Neural progenitor cell (in vitro differentiated cells): Measurements from ENCODE around the gene GPR135. TPM values are rescaled to one million over a fixed set of nuclear protein-coding genes. Genes with fewer than 3 reads are reported as not detected.

Experiments
- DNase-seq: peaks from one replicate; pipeline ENCODE4 v3.0.0-alpha.2; 2016; ENCODE audit warnings: low spot score
- H2AFZ ChIP-seq: fragments of 200-600 bp; sonication (generic); replicated peaks from 2 replicates; pipeline ENCODE4 v1.6.1; 2016; ENCODE audit warnings: antibody characterized with exemption
- H3F3A ChIP-seq: fragments of 200-600 bp; sonication (generic); 2 replicates; pipeline ENCODE4 v1.6.1; 2016; ENCODE audit warnings: antibody characterized with exemption, low read depth
- H3K27ac ChIP-seq: fragments of 200-600 bp; sonication (generic); 2 replicates; pipeline ENCODE4 v1.5.1; 2016; ENCODE audit warnings: mild to moderate bottlenecking
- H3K27me3 ChIP-seq: fragments of 200-600 bp; sonication (generic); 2 replicates; pipeline ENCODE4 v1.6.1; 2016; ENCODE audit warnings: mild to moderate bottlenecking, moderate library complexity
- H3K36me3 ChIP-seq: fragments of 200-600 bp; sonication (generic); 2 replicates; pipeline ENCODE4 v1.5.1; 2016
- H3K4me1 ChIP-seq: fragments of 200-600 bp; sonication (generic); 2 replicates; pipeline ENCODE4 v1.6.1; 2016; ENCODE audit warnings: mixed run types
- H3K4me2 ChIP-seq: fragments of 200-600 bp; sonication (generic); 2 replicates; pipeline ENCODE4 v1.6.1; 2016
- H3K4me3 ChIP-seq: fragments of 200-600 bp; sonication (generic); 2 replicates; pipeline ENCODE4 v1.5.1; 2016
- H3K79me2 ChIP-seq: fragments of 200-600 bp; sonication (generic); 2 replicates; pipeline ENCODE4 v1.6.1; 2016; ENCODE audit warnings: low read depth
- H3K9ac ChIP-seq: fragments of 200-600 bp; sonication (generic); 2 replicates; pipeline ENCODE4 v1.6.1; 2016
- H3K9me3 ChIP-seq: fragments of 200-600 bp; sonication (generic); 2 replicates; pipeline ENCODE4 v1.5.1; 2016; ENCODE audit warnings: low read depth
- H4K20me1 ChIP-seq: fragments of 200-600 bp; sonication (generic); 2 replicates; pipeline ENCODE4 v1.6.1; 2016; ENCODE audit warnings: low read depth
- H3K27ac Mint-ChIP-seq: 3 replicates; pipeline ENCODE4 v1.8.0; 2021; ENCODE audit warnings: mixed read lengths
- H3K27me3 Mint-ChIP-seq: 2 replicates; pipeline ENCODE4 v1.8.0; 2022; ENCODE audit warnings: low read depth, mild to moderate bottlenecking, inconsistent platforms, moderate library complexity, mixed read lengths; ENCODE audit not compliant: insufficient read depth
- H3K36me3 Mint-ChIP-seq: 3 replicates; pipeline ENCODE4 v1.8.0; 2021; ENCODE audit warnings: mixed read lengths
- H3K4me1 Mint-ChIP-seq: 3 replicates; pipeline ENCODE4 v1.8.0; 2021; ENCODE audit warnings: mixed read lengths
- H3K4me3 Mint-ChIP-seq: 3 replicates; pipeline ENCODE4 v1.8.0; 2021; ENCODE audit warnings: mild to moderate bottlenecking, moderate library complexity, mixed read lengths
- H3K9me3 Mint-ChIP-seq: 3 replicates; pipeline ENCODE4 v1.8.0; 2020; ENCODE audit warnings: mixed read lengths
- EZH2 ChIP-seq: fragments of 200-600 bp; sonication (generic); IDR thresholded peaks from 2 replicates; pipeline ENCODE4 v1.6.1; 2017; ENCODE audit warnings: antibody characterized with exemption, mild to moderate bottlenecking, moderate library complexity
- EZH2phosphoT487 ChIP-seq: fragments of 200-600 bp; sonication (generic); IDR thresholded peaks from 2 replicates; pipeline ENCODE4 v1.6.1; 2017; ENCODE audit warnings: antibody characterized with exemption
- total RNA-seq: library from RNA; depleted of rRNA; stranded (reverse); fragments of >200 nt; gene quantifications from 2 replicates; pipeline ENCODE4 v1.2.3, GENCODE V29; 2015; ENCODE audit warnings: low replicate concordance
- TF ChIP-seq, protein P1 (sequence below): fragments of 200-600 bp; sonication (generic); IDR thresholded peaks from 2 replicates; pipeline ENCODE4 v1.5.1; 2017; ENCODE audit warnings: antibody characterized with exemption, mild to moderate bottlenecking

GPR135 gene
- total RNA-seq, 1 donor from 2014 or later = 3.1 TPM

DNA sequence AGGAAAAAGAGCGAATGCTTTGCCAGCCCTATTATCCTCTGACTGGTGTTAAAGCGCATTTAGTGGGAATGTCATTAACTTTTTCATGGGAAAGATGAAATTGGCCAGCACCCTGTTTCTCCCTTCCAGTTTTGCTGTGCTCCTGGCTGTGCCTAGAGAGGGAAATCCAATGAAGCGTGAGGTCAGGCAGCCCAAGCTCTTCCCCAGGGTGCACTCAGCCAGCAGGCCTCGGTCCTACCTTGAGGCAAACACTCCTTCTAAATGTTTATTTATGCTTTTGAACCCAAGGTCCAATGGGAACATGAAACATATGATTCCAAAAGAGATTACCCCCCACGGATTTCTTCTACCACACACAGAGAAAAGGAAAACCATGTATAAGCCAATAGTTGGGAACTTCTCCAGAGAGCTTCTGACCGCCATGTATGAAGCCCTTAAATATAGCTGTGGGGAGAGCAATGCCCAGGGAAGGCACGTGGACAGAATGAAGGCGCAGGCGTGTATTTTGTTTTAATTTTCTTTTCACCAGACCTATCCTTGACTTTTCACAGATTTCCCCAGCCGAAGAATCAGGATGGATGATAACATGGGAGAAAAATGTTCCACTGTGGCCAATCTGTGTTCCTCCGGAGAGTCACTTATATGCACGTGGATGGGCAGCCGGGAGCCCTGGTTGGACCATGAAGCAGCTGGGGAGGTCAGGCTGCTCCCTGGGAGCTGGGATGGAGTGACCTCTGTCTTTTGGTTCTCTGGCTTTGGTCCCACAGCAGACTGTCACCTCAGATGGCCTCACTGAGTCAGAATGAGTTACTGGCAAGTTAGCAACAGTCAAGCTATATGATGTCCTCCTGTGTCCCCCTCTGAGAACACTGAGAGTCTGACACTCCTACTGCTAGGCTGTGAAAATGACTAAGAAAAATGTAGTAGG lies 37.3 kb downstream of the GPR135 start:
- no peak for DNase-seq
- Histone ChIP-seq H3K36me3 (no peaks in the 10 kb centered on the region), H3K27me3 (no peaks in the 10 kb centered on the region), H3K79me2 (no peaks in the 10 kb centered on the region), H4K20me1 (no peaks in the 10 kb centered on the region), H3K9me3 (no peaks in the 10 kb centered on the region), H2AFZ (no peak overlapping the region), H3K4me2 (no peak overlapping the region), H3K9ac (no peak overlapping the region), H3F3A (no peaks in the 10 kb centered on the region), H3K4me1 (peaks cover 7% of the 10 kb centered on the region), H3K27ac (no peak overlapping the region), H3K4me3 (no peak overlapping the region)
- Mint-ChIP-seq H3K4me3 (no peak overlapping the region), H3K36me3 (peaks cover 2% of the 10 kb centered on the region), H3K27me3 (peaks cover 2% of the 10 kb centered on the region), H3K27ac (no peak overlapping the region), H3K9me3 (no peaks in the 10 kb centered on the region), H3K4me1 (peaks cover 4% of the 10 kb centered on the region)
- TF ChIP-seq EZH2 (no peak), EZH2phosphoT487 (no peak)
- TF ChIP-seq, protein P1, sequence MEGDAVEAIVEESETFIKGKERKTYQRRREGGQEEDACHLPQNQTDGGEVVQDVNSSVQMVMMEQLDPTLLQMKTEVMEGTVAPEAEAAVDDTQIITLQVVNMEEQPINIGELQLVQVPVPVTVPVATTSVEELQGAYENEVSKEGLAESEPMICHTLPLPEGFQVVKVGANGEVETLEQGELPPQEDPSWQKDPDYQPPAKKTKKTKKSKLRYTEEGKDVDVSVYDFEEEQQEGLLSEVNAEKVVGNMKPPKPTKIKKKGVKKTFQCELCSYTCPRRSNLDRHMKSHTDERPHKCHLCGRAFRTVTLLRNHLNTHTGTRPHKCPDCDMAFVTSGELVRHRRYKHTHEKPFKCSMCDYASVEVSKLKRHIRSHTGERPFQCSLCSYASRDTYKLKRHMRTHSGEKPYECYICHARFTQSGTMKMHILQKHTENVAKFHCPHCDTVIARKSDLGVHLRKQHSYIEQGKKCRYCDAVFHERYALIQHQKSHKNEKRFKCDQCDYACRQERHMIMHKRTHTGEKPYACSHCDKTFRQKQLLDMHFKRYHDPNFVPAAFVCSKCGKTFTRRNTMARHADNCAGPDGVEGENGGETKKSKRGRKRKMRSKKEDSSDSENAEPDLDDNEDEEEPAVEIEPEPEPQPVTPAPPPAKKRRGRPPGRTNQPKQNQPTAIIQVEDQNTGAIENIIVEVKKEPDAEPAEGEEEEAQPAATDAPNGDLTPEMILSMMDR = no peak

DNA sequence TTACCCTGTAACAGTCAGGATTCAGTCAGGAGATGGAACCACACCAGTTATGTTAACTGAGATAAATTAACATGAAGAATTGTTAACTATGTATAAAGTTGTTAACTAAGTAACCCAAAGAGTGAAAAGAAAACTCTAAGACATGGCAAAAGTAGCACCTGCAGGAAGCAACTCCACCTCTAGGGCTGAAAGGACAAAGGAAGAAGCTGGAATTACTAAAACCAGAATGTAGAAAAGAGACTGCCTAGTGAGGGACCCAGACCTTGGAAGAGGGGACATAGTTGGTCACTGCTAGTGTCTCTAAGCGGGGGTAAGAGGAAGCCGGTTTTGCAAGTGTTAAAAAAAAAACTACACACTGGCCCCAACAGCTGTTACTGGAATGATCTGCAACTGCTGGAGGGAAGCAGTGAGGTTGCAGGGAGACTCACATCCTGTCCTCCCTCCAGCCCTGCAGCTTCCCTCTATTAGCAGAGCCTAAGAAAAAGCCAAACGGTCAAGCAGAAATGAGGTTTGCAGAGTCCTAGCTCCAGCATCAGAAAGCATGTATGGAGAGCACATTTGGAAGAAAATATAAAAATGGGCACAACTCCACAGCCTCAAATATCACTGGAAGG lies 39.8 kb downstream of the GPR135 start:
- H3K27ac Mint-ChIP-seq = no peak overlapping the region
- TF ChIP-seq, protein P1 = no peak
- TF ChIP-seq EZH2phosphoT487 (no peak), EZH2 (no peak)
- Histone ChIP-seq H3K4me3 (no peak overlapping the region), H3K36me3 (no peaks in the 10 kb centered on the region), H3K27me3 (no peaks in the 10 kb centered on the region), H3K79me2 (no peaks in the 10 kb centered on the region), H3F3A (no peaks in the 10 kb centered on the region), H3K27ac (no peak overlapping the region), H3K4me2 (no peak overlapping the region), H4K20me1 (no peaks in the 10 kb centered on the region), H2AFZ (no peak overlapping the region), H3K9me3 (no peaks in the 10 kb centered on the region), H3K9ac (no peak overlapping the region), H3K4me1 (peaks cover 7% of the 10 kb centered on the region)
- DNase-seq = no peak
- no peaks in the 10 kb centered on the region for H3K36me3 Mint-ChIP-seq
- no peak overlapping the region for H3K4me3 Mint-ChIP-seq
- peaks cover 4% of the 10 kb centered on the region for H3K4me1 Mint-ChIP-seq
- H3K27me3 Mint-ChIP-seq = peaks cover 2% of the 10 kb centered on the region
- no peaks in the 10 kb centered on the region for H3K9me3 Mint-ChIP-seq

DNA sequence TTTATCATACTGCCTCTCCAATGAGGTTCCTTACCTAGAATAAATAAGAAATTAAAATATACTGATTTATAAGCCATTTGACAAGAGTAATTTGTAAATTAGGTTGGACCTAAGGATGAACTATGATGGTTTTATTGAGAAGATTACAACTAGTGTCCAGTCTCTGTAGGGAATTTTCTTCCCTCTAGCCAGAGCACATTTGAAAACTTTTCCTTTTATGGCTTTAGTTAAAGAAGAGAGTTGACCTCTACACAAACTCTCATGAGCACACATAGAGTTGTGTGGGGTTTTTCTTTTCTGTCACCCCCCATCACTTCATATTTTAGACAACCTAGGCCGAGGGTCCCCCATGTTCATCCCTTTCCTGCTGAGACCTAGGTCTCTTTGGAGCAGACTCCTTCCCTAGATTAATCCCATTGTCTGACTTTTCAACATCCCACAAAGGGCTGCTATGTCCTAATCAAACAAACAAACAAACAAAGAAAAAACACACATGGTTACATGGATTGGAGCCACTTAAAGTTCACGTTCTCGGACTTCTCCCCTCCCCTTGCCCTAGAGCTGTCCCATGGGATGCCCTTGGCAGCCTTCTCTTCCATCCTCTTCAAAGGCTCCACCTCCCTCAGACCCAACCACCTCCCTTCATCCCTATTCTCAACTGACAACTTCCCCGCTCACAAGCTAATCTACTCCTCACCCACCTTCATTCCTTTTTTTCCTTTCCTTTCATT lies 40.7 kb downstream of the GPR135 start:
- Histone ChIP-seq H3K4me1 (peaks cover 7% of the 10 kb centered on the region), H2AFZ (no peak overlapping the region), H3K4me3 (no peak overlapping the region), H3F3A (no peaks in the 10 kb centered on the region), H3K36me3 (no peaks in the 10 kb centered on the region), H3K4me2 (no peak overlapping the region), H3K27me3 (no peaks in the 10 kb centered on the region), H3K9me3 (no peaks in the 10 kb centered on the region), H3K79me2 (no peaks in the 10 kb centered on the region), H3K9ac (no peak overlapping the region), H3K27ac (no peak overlapping the region), H4K20me1 (no peaks in the 10 kb centered on the region)
- Mint-ChIP-seq H3K36me3 (no peaks in the 10 kb centered on the region), H3K27me3 (peaks cover 2% of the 10 kb centered on the region), H3K27ac (no peak overlapping the region), H3K4me1 (peaks cover 4% of the 10 kb centered on the region), H3K4me3 (no peak overlapping the region), H3K9me3 (no peaks in the 10 kb centered on the region)
- DNase-seq = peak; percentile 7
- TF ChIP-seq, protein P1 = no peak
- no peak for TF ChIP-seq EZH2
- TF ChIP-seq EZH2phosphoT487 = no peak
